ENCODE measurements around the gene KDM4C. TPM values are rescaled to one million over a fixed set of nuclear protein-coding genes. Genes with fewer than 3 reads are reported as not detected.

KDM4C gene
- total and polyA plus RNA-seq, 2 of the 4 experiments (the other 2 are of a cell fraction), result 11.8 to 23.8 TPM

- H3K4me3 ChIP-seq (ENCODE audit: insufficient read depth, low read depth, low read length), result no peak overlapping the region
- no TSS peak for BruUV-seq (replicated peaks)
- H3K4ac ChIP-seq (ENCODE audit: low read depth, low read length), result no peak overlapping the region
- in situ Hi-C loops (cut with MboI; ENCODE audit: low sequenced_read_pairs) (no loop called here), intact Hi-C loops (cut with micrococcal nuclease) (no loop called here), dilution Hi-C loops (cut with HindIII; ENCODE audit: low sequenced_read_pairs, unreplicated experiment) (no loop called here)
- H3K9me1 ChIP-seq (ENCODE audit: insufficient read depth, low read length), result no peaks in the 10 kb centered on the region
- no peak for DNase-seq
- no peak overlapping the region for H2AK5ac ChIP-seq (ENCODE audit: low read depth, low read length)
- H3K36me3 ChIP-seq (ENCODE audit: control insufficient read depth, insufficient read depth, low read length), result peaks cover 1% of the 10 kb centered on the region; the same call in 1 of the 2 replicates
- no peak overlapping the region for H2AK9ac ChIP-seq (replicated peaks; ENCODE audit: low read depth, low read length, poor library complexity)
- no peaks in the 10 kb centered on the region for H3K4me1 ChIP-seq (ENCODE audit: control insufficient read depth, insufficient read depth, low read length)
- no peaks in the 10 kb centered on the region for H3K27me3 ChIP-seq (ENCODE audit: control insufficient read depth, insufficient read depth, low read length)
- no peak overlapping the region for H3K9ac ChIP-seq (ENCODE audit: low read depth, low read length)
- H3K18ac ChIP-seq (ENCODE audit: low read depth, low read length), result no peak overlapping the region
- no peak overlapping the region for H3K4me2 ChIP-seq (ENCODE audit: low read depth, low read length)
- no peaks in the 10 kb centered on the region for H4K20me1 ChIP-seq (ENCODE audit: insufficient read depth, low read length)
- H4K8ac ChIP-seq (ENCODE audit: low read depth in 2 of 2, low read length in 2 of 2), result no peak overlapping the region
- no peak overlapping the region for H4K91ac ChIP-seq (ENCODE audit: insufficient read depth, low read depth, low read length)
- H2BK15ac ChIP-seq (ENCODE audit: low read depth, low read length), result no peak overlapping the region
- no peak overlapping the region for H2BK20ac ChIP-seq (ENCODE audit: low read depth, low read length)
- H3K56ac ChIP-seq (ENCODE audit: extremely low read depth, insufficient read depth, low read length), result no peak overlapping the region
- H2BK120ac ChIP-seq (ENCODE audit: low read depth, low read length), result no peak overlapping the region
- no peak overlapping the region for H3K27ac ChIP-seq (ENCODE audit: insufficient read depth, low read length)
- CTCF ChIA-PET, result no interaction called here
- H4K5ac ChIP-seq (ENCODE audit: low read depth, low read length), result no peak overlapping the region
- ATAC-seq (ENCODE audit: low read depth), result no peak
- H2BK5ac ChIP-seq (ENCODE audit: low read depth, low read length, poor library complexity, severe bottlenecking), result no peak overlapping the region
- no peak overlapping the region for H3K23ac ChIP-seq (ENCODE audit: low read depth, low read length)
- no peak overlapping the region for H3K14ac ChIP-seq (replicated peaks; ENCODE audit: low read depth, low read length)
- POLR2A ChIA-PET (ENCODE audit: unreplicated experiment), result no interaction called here
- no peak for TF ChIP-seq MAZ (IDR thresholded peaks at IDR 0.05; ENCODE audit: borderline replicate concordance, low read depth, low read length)
- no peak for TF ChIP-seq BHLHE40 (IDR thresholded peaks at IDR 0.05; ENCODE audit: low read depth, low read length)
- no peak for TF ChIP-seq NFE2L2 (IDR thresholded peaks at IDR 0.05; ENCODE audit: low read depth, low read length)
- TF ChIP-seq, protein P1, sequence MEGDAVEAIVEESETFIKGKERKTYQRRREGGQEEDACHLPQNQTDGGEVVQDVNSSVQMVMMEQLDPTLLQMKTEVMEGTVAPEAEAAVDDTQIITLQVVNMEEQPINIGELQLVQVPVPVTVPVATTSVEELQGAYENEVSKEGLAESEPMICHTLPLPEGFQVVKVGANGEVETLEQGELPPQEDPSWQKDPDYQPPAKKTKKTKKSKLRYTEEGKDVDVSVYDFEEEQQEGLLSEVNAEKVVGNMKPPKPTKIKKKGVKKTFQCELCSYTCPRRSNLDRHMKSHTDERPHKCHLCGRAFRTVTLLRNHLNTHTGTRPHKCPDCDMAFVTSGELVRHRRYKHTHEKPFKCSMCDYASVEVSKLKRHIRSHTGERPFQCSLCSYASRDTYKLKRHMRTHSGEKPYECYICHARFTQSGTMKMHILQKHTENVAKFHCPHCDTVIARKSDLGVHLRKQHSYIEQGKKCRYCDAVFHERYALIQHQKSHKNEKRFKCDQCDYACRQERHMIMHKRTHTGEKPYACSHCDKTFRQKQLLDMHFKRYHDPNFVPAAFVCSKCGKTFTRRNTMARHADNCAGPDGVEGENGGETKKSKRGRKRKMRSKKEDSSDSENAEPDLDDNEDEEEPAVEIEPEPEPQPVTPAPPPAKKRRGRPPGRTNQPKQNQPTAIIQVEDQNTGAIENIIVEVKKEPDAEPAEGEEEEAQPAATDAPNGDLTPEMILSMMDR (conservative IDR thresholded peaks at IDR 0.05; ENCODE audit: low read depth, low read length), result no peak
- no peak for TF ChIP-seq CEBPB (IDR thresholded peaks at IDR 0.05; ENCODE audit: low read depth, low read length)
- TF ChIP-seq RCOR1 (IDR thresholded peaks at IDR 0.05; ENCODE audit: insufficient replicate concordance, low read length), result no peak
- H3K9me3 ChIP-seq (ENCODE audit: control insufficient read depth, insufficient read depth, low read length), result no peaks in the 10 kb centered on the region
- no peak overlapping the region for H2AFZ ChIP-seq (replicated peaks; ENCODE audit: low read length, poor library complexity)
- 92% methylated on average over 2 of the region's 4 CpGs; no CpG with 5 or more reads in 1 of the 2 experiments for WGBS, 2 experiments (ENCODE audit: extremely low coverage in 2 of 2, insufficient read length in 1 of 2)
- no peaks in the 10 kb centered on the region for H3K79me1 ChIP-seq (ENCODE audit: low read depth in 1 of 2, low read length in 2 of 2)
These were observed 372.6 kb downstream of the KDM4C start for GRCh38 chr9:7130266-7130820.
